ENCODE results near the gene BCOR. TPM values are rescaled to one million over a fixed set of nuclear protein-coding genes. Genes with fewer than 3 reads are reported as not detected.

The BCOR gene
- total RNA-seq, 2 experiments from 2014 or later, result 26.1 to 26.3 TPM

DNA sequence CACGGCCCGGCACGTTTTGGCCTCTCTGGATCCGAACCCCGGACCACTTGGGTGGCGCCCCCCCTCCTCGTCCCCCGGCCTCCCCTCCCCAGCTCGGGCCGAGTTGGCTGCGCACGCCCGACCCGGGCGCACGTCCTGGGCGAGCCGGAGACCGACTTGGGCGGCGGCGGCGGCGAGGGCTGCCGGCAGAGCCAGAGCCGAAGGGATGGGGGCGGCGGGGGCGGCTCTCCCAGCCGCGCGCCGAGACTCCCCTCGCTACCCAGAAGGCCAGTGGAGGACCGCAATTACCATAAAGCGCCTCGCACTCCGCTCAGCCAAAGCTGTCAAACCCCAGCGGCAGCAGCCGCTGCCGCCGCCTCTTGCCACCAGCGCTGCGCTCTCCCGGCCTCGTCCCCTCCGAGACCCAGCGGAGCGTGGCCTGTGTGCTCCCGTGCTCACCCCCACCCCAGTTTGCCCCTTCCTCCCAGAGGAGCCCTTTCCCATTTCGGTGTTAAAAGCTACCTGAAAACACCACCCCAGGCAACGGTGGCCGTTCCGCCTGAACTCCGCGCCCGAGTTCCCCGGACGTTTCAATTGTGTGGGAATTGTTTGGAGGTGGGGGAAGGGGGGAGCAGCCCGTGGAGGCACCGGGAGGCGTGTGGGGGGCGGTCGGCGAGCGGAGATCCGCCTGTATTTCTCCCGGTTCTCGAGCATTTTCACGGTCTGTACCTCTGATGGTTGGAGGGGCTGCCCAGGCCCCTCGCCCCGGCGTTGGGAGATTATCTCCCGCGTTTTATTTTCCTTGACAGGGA is 701 bp upstream of the BCOR start:
- H3K9me3 Mint-ChIP-seq, result no peaks in the 10 kb centered on the region
- Histone ChIP-seq H3K4me3 (ENCODE audit: low read length) (peak overlapping the region; percentile 56), H3K27ac (ENCODE audit: low read depth in 1 of 2, low read length in 2 of 2) (peak overlapping the region in 1 of 2 donors; percentile 46), H3K9me3 (ENCODE audit: control insufficient read depth in 1 of 2, insufficient read depth in 1 of 2, low read length in 2 of 2) (no peaks in the 10 kb centered on the region), H3K4me1 (ENCODE audit: insufficient read depth, low read length) (peaks cover 34% of the 10 kb centered on the region), H3K36me3 (ENCODE audit: insufficient read depth, low read length) (no peaks in the 10 kb centered on the region), H3K27me3 (ENCODE audit: control insufficient read depth in 1 of 2, insufficient read depth in 2 of 2, low read length in 2 of 2) (no peaks in the 10 kb centered on the region)
- ChIA-PET POLR2A (interaction anchor here (0.9 to 6.0 kb wide), 26 partner anchors 8 to 986 kb away, joined by 3 to 236 read pairs (median 7); no protein-coding TSS in a partner anchor), CTCF (interaction anchor here (1.1 to 1.5 kb wide), 2 partner anchors 12 to 78 kb away, joined by 3 to 5 read pairs; no protein-coding TSS in a partner anchor)
- intact Hi-C loops (cut with DNase I, micrococcal nuclease), result loop anchor here (2.0 to 10.0 kb wide), 5 partner anchors 54 to 284 kb away; no protein-coding TSS in a partner anchor
- peaks cover 20% of the 10 kb centered on the region for H3K4me1 Mint-ChIP-seq (ENCODE audit: low read depth)
- TF ChIP-seq, protein P1, sequence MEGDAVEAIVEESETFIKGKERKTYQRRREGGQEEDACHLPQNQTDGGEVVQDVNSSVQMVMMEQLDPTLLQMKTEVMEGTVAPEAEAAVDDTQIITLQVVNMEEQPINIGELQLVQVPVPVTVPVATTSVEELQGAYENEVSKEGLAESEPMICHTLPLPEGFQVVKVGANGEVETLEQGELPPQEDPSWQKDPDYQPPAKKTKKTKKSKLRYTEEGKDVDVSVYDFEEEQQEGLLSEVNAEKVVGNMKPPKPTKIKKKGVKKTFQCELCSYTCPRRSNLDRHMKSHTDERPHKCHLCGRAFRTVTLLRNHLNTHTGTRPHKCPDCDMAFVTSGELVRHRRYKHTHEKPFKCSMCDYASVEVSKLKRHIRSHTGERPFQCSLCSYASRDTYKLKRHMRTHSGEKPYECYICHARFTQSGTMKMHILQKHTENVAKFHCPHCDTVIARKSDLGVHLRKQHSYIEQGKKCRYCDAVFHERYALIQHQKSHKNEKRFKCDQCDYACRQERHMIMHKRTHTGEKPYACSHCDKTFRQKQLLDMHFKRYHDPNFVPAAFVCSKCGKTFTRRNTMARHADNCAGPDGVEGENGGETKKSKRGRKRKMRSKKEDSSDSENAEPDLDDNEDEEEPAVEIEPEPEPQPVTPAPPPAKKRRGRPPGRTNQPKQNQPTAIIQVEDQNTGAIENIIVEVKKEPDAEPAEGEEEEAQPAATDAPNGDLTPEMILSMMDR (IDR thresholded peaks at IDR 0.05), result no peak
- ATAC-seq (ENCODE audit: poor library complexity) (peak; percentile 41), DNase-seq (peak in 11 of 14 experiments; percentile 32 to 86 (median 50))
- peak overlapping the region; percentile 92 for H3K27ac Mint-ChIP-seq
- H3K27me3 Mint-ChIP-seq, result no peaks in the 10 kb centered on the region
- H3K4me3 Mint-ChIP-seq, result peak overlapping the region; percentile 95
- H3K36me3 Mint-ChIP-seq (ENCODE audit: low read depth), result peaks cover 10% of the 10 kb centered on the region

DNA sequence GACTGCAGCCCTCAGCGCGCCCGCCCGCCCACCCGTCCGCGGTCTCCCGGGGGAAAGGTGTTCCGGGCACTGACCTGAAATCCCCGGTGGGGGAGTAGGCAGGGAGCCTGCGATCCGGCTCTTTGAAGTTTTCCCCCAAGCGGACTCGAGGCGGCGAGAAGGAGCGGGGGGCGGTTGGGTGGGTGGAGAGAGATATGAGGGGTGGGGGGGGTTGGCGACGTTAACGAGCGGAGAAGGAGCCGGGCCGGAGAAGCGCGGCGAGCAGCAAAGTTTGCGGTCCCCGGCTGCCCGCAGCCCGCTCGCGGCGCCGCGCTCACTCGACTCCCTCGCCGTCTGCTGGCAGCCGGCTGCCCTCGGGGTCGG is 636 bp downstream of the BCOR start:
- ChIA-PET POLR2A (interaction anchor here (0.5 to 6.0 kb wide), 34 partner anchors 9 to 987 kb away, joined by 3 to 236 read pairs (median 4); no protein-coding TSS in a partner anchor), CTCF (interaction anchor here (1.3 to 2.4 kb wide), 3 partner anchors 80 to 242 kb away, joined by 4 to 11 read pairs (median 5); no protein-coding TSS in a partner anchor)
- no peaks in the 10 kb centered on the region for H3K9me3 Mint-ChIP-seq
- H3K4me1 Mint-ChIP-seq (ENCODE audit: low read depth), result peaks cover 31% of the 10 kb centered on the region
- intact Hi-C loops (cut with DNase I, micrococcal nuclease), result loop anchor here (5.0 to 10.0 kb wide), 4 partner anchors 55 to 282 kb away; no protein-coding TSS in a partner anchor
- ATAC-seq (ENCODE audit: poor library complexity), result peak; percentile 3
- no peaks in the 10 kb centered on the region for H3K9me3 ChIP-seq (ENCODE audit: control insufficient read depth in 1 of 2, insufficient read depth in 1 of 2, low read length in 2 of 2)
- H3K4me1 ChIP-seq (ENCODE audit: insufficient read depth, low read length), result peaks cover 47% of the 10 kb centered on the region
- H3K36me3 ChIP-seq (ENCODE audit: insufficient read depth, low read length), result no peaks in the 10 kb centered on the region
- H3K27me3 Mint-ChIP-seq, result no peaks in the 10 kb centered on the region
- TF ChIP-seq, protein P1 (IDR thresholded peaks at IDR 0.05), result no peak
- peak overlapping the region; percentile 69 for H3K4me3 ChIP-seq (ENCODE audit: low read length)
- H3K27me3 ChIP-seq (ENCODE audit: control insufficient read depth in 1 of 2, insufficient read depth in 2 of 2, low read length in 2 of 2), result no peaks in the 10 kb centered on the region
- peak in 4 of 14 experiments; percentile 43 to 67 (median 54) for DNase-seq
- no peak overlapping the region for H3K27ac ChIP-seq (ENCODE audit: low read depth in 1 of 2, low read length in 2 of 2)
- H3K36me3 Mint-ChIP-seq (ENCODE audit: low read depth), result peaks cover 10% of the 10 kb centered on the region
- peak overlapping the region; percentile 90 for H3K4me3 Mint-ChIP-seq
- peak overlapping the region; percentile 96 for H3K27ac Mint-ChIP-seq

DNA sequence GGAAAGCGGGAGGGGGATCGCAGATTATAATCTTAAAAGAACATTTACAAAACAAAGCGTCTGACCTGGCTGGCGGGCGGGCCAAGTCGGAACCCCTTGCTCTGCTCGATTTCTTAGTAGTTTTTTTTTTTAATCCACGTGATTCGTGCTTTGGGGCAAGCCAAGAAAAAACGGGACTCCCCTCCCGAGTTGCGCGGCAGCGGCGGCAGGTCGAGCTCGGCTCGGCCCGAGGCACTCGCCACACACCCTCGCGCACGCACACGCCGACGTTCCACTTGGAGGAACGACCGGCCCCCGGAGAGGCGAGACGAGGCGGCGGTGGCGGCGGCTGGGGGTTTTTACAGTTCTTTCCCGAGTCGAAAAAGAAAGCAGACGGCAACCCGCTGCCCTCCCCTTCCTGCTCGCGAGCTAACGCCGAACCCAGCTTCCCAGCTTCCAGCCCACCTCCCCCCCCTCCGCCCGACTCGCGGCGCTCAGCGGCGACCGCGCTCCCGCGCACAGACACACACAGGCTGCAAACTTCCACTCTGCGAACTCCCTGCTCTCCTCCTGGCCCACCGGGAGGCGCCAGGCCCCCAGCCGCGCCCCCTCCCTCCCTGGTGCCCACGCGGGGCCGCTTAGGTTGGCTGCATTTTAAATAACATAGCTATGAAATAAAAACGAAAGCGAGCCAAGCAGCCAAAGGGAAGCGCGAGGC is 1.2 kb downstream of the BCOR start:
- DNase-seq (peak in 12 of 14 experiments; percentile 45 to 89 (median 68)), ATAC-seq (ENCODE audit: poor library complexity) (peak; percentile 30)
- ChIA-PET CTCF (interaction anchor here (1.3 to 2.4 kb wide), 2 partner anchors 182 to 241 kb away, joined by 4 to 11 read pairs; no protein-coding TSS in a partner anchor), POLR2A (interaction anchor here (0.6 to 6.0 kb wide), 24 partner anchors 10 to 592 kb away, joined by 3 to 236 read pairs (median 6); no protein-coding TSS in a partner anchor)
- no peaks in the 10 kb centered on the region for H3K27me3 ChIP-seq (ENCODE audit: control insufficient read depth in 1 of 2, insufficient read depth in 2 of 2, low read length in 2 of 2)
- intact Hi-C loops (cut with DNase I, micrococcal nuclease), result loop anchor here (5.0 to 10.0 kb wide), 4 partner anchors 56 to 282 kb away; no protein-coding TSS in a partner anchor
- Mint-ChIP-seq H3K9me3 (no peaks in the 10 kb centered on the region), H3K27ac (peak overlapping the region; percentile 96), H3K4me1 (ENCODE audit: low read depth) (peaks cover 31% of the 10 kb centered on the region), H3K27me3 (no peaks in the 10 kb centered on the region), H3K36me3 (ENCODE audit: low read depth) (peaks cover 10% of the 10 kb centered on the region), H3K4me3 (peak overlapping the region; percentile 90)
- H3K4me1 ChIP-seq (ENCODE audit: insufficient read depth, low read length), result peaks cover 51% of the 10 kb centered on the region
- H3K27ac ChIP-seq (ENCODE audit: low read depth in 1 of 2, low read length in 2 of 2), result peak overlapping the region in 1 of 2 donors; percentile 74
- TF ChIP-seq, protein P1 (IDR thresholded peaks at IDR 0.05), result no peak
- H3K36me3 ChIP-seq (ENCODE audit: insufficient read depth, low read length), result no peaks in the 10 kb centered on the region
- peak overlapping the region; percentile 69 for H3K4me3 ChIP-seq (ENCODE audit: low read length)
- no peaks in the 10 kb centered on the region for H3K9me3 ChIP-seq (ENCODE audit: control insufficient read depth in 1 of 2, insufficient read depth in 1 of 2, low read length in 2 of 2)
